GM18511 (cell line): ENCODE measurements around the gene PLEKHS1.

Source experiments
- ATAC-seq: cut with Tn5 transposase; IDR thresholded peaks from one replicate; pipeline ENCODE4 v1.9.1; 2021; ENCODE audit warnings: mild to moderate bottlenecking, moderate library complexity; ENCODE audit not compliant: unreplicated experiment

The PLEKHS1 gene

DNA sequence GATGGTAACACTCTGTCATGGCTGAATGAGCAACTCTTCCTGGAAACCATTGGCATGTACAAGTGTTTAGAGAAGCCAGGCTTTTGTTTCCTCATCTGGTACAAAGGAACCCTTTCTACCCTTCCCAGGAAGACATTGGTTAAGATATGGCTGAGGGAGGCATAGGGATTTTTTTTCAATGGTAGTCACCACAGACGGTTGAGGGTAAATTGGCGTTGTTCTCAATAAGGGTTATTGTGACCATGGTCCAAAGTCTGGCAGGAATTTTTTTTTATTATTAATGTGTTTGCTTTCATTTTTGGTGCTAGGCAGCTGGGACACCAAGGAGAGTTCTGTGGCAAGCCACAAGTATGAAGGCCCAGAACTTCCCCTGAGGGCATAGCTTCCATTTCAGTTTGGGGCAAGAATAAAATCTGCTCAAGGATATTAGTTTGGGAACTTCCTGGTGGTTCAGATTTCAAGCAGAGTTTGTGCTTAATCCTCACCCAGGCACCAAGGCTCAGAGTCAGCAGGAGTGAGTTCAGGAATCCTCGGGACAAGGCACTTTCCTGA, at the start of gene PLEKHS1:
Gene PLEKHS1 (plus strand): TSS at position 502 of the 552 bp plus-strand sequence. CDS start 3,596 bp downstream, outside the sequence.
- no peak for ATAC-seq

DNA sequence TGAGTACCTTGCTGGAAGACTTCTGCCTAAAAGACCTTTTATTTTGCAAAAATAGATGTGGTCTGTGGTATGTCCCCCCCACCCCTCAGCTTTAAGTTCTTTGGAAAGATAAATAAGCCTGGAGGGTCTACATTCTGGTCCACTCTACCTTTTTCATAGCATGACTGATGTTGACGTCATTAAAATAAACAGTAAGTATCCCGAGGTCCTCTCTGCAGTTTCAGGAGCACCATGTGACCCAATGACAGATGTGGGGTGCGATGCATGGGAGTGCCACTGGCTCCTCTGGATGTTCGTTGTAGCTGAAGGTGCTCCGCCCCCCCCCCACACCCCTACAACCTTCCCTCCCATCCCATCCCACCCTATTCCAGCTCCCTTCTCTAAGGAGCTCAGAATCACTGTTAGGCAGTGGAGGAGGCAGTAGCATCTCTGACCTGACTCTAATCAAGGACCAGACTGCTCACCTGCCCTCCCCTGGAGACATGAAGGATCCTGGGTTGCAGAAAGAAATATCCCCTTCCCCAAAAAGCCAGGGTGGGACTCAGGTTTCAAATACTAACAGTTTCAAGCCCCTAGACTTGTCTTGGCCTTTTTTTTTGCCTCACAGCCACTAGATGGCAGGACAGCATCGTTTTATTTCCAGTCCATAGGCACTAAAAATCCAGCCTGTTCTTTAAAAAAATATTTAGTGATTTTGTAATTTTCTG, 46.7 kb upstream of the PLEKHS1 start:
- ATAC-seq, result peak; percentile 62

DNA sequence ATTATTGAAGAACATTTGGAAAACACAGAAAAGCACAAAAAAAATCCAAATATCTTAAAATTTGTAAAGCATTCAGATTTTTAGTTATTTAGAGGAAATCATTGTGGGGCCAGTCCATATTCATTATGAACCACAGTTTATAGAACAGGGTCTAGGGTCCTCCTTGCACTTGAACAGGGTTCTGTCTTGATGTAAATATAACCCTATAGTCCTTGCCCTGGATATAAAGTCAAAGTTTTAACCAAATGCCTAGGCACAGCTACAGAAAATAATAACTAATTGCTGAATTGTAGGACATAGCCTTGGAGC, 46.2 kb upstream of the PLEKHS1 start:
- no peak for ATAC-seq

DNA sequence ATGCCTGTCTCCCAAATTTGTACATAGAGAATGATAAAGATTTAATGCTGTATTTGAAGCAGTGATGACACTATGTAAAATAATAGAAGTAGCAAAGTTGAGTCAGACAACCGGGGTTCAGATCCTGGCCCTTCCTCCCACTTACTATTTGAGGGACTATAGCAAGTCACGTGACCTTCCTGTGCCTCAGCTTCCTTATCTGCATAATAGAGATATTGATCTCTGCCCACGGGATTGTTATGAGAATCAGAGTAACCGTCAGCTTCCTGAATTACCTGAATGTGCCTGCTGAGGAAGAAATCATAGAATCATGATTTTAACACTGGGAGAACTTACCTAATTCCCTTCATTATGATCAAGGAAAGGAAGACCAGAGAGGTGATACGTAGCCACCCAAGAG, 44.9 kb upstream of the PLEKHS1 start:
- ATAC-seq, result no peak

DNA sequence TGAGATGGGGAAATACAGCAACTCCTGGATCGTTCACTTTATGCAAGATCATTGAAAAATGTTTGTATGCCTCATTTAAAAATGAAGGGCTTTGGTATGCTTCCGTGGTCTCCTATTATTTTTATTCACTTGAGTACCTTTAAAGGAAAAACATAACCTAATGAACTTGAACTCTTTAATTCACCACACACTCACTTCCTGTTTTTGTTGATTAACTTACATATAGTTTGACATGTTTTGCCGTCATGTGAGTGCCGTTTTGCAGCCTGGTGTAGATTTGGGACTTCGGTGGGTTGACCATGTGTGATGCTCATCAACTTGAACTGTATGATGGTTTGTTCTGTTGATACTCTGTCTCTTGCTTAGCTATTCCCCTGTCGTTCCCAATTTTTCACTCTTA, 42.8 kb upstream of the PLEKHS1 start:
- ATAC-seq, result no peak

DNA sequence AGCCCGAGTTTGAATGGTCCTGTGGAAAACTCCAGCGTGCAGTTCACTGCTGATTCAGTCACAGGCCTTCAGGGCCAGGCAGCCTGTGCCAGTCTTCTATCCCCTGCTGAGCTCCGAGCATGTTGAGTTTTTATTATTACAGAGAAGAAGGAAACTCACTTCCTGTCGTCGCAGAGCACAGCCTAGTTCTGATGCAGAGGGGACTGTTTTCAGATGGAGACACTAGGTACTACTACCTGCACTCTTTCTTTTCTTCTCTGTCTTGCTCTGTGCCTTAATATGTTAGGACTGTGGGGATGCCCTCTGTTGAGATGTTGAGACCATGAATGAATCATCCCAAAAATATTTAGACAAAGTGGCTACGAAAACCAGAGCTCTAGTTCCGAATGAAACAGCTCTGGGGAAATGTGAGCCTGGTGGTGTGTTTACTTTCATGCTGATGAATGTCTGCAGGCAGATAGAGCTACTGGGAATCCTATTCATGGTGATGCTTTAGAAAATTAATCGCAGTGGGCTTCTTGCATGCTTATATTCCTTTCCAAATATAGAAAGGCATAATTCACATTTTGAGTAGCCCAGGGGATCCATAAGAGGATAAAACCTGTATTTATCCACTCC, 42.2 kb upstream of the PLEKHS1 start:
- ATAC-seq, result no peak

DNA sequence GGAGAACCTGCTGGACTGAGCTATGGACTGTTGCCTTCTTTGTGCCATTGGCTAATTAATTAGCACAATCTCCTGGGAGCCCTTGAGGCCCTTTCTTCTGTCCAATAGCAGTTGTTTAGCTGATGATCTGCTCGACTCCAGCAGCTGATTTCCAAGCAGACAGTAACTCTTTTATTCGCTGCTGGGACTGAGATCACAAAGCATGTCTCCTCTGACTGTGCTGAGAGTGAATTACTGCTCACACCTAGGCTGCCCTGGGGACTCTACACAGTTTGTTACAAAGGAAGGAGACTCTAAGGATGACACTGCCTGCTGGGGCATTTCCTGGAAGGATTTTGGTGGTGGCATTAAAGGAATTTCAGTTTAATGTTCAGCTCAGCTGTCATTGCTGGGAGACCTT, 40.3 kb upstream of the PLEKHS1 start:
- no peak for ATAC-seq

DNA sequence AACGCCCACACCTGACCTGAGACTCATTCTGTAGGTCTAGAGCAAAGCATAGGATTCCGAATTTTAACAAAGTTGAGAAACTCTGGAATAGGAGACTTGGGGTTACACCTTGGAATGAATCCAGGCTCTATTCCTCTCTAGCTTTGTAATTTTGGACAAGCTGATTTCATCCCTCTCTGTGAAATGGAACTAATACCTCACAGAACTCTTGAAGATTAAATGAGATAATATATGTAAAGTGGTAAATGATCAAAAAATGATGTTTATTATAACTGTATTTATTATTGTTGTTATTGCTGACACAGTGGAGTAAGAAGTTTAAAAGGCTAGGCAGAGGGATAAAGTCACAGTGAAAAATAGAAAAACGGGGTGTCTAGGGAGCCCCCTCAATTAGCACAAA, 39.5 kb upstream of the PLEKHS1 start:
- ATAC-seq, result no peak

DNA sequence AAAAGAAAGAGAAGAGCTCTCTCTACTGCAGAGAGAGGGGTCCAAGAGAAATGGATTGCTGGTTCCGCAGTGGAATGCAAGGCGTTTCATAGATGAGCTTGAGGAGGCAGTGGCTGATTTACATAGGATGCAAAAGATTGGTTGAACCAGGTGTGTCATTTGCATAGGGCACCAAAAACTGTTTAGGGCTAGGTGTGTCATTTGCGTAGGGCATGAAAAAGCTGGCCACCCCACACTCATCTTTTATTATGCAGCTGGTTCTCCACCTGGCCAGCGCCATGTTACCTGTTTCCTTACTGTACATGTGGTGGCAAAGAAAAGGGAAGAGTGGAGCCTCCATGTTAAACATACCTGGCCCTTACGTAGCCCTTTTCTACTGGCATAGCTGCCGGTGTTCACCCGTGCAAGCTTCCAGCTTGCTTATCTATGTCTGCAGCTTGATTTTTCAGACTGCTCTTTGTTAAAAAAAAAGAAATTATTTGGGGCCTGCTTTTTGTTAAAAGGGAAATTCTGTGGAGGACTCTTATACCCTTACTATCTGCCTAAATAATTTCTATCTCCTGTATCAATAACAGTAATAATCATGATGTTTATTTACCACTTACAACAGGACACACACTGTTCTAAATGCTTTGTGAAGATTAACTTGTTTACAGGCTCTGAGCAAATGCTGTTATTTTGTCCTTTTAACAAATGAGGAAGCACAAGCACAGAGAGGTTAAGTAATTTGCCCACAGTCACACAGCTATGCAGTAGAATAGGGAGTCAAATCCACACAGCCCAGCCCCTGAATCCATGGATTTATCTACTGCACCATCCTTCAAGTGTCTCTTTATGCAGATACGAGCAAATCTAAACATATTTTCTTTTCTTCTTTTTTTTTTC, 38.5 kb upstream of the PLEKHS1 start:
- no peak for ATAC-seq

DNA sequence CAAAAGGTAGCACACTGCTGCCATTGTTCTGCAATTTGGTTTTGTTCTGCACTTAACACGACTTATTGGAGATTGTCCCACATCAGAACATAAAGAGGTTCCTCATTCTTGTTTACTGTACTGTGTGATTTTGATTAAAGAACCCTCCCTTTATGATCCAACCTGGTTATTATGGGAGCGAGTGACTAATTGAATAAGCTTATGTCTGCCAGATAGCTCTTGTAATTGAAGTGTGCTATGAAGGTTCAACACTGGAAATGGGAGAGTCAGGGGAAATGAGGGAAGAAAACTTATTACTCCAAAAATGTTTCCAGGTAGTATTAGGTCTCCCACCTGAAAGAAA, 37.9 kb upstream of the PLEKHS1 start:
- ATAC-seq, result no peak

DNA sequence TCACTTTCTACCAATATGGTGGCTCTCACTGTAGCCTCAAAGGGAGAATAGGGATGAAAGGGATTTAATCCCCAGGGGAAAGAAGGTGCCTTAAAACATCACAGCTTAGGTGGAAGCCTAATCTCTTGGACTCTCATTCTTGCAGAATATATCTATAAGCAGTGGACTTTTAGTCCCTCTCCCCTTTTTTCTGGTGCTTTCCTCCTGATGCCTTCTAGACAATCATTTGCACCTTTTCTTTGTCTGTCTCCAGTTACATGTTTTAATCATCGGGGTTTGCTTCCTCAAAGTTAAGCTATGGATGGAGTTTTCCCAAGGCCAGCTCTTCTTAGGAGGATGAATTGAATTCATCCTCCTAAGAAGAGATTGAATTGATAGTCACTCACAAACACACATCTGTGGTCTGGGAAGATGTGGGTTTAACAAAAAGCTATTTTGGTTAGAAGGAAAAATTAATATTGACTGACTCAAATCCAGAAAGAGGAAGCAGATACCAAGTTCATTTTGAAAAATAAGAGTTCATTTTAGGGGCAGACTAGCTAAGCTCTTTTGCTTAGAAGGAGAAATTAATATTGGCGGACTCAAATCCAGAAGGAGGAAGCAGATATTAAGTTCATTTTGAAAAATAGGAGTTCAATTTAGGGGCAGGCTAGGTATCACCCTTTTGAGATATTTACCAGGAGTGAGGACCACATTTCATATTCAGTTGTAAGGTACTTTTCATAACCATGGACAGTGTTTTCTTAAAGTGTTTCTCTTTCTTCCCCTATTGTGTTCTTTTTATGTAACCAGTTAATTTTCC, 35.2 kb upstream of the PLEKHS1 start:
- ATAC-seq, result peak; percentile 52

DNA sequence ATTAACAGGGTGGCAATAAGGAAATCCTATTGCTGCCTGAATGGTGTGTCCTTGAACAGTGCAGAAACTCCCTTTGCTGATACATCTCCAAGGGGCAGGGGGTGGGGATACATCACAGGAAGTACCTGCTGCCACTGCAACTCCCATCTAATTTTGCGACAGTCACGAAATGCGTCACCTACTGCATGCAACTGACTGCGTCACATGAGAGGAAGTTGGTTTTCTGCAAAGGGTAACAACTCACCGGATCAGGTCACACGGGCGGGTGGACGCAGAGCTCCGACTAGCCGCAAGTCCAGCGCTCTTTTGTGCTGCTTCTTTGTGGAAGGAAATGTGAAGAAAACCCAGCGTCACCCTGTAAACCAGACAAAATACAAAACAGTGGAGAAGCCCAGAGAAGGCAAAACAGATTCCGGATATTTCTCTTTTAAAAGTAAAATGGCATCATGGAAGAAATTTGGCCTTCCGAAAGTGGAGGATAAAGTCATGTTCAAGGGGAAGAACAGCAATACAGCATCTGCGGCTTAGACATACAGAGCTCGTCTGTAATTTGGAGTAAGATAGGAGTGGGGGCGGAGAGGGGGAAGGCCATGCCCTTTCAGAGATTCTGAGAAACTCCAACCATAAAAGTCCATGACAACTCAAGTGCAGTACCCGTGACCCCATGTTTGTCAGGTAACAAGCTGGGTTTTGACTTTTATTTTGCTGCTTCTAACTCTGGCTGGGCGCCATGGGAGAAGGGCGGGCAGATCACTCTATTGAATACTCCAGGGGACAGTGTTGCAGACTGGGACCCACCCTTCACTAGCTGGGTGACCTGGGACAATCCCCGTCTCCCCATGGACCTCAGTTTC, 32.3 kb upstream of the PLEKHS1 start:
- no peak for ATAC-seq

DNA sequence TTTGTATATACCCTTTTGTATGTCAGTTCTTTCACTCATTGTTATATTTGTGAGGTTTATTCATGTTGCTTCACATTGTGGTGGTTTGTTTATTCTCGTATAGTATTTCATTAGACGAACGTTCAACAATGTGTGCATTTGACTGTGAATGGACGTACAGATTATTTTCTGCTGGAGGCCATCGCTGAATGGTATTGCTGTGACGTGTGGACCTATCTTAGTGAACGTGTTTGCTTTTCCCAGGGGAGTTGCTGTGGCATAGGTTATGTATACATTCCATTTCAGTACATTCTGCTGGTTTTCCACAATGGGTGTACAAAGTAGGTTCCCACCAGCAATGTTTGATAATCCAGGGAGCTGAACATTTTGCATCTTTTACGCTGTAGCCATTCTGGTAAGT, 31.1 kb upstream of the PLEKHS1 start:
- ATAC-seq, result no peak

DNA sequence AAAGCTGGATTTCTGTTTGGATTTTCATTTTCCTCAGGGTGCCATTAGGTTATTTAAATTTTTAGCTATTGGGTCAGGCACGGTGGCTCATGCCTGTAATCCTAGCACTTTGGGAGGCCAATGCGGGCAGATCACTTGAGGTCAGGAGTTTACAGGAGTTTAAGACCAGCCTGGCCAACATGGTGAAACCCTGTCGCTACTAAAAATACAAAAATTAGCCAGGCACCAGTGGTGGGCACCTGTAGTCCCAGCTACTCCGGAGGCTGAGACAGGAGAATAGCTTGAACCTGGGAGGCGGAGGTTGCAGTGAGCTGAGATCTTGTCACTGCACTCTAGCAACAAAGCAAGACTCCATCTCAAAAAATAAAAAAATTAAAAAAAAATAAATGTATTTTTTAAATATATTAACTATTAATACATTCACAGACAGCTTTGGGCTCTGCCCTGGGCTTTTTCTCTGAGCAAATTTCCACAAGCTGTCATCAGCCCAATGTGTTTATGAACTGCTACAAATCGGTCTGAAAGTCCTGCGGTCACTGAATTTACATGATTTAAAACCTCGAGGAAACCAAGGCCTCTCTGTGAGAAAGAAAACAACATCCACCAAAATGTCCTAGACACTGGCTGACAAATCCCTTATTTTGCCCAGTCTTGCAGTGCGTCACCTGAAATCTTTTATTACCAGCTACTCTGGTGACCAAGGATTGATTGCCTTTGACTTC, 19.2 kb upstream of the PLEKHS1 start:
- no peak for ATAC-seq

DNA sequence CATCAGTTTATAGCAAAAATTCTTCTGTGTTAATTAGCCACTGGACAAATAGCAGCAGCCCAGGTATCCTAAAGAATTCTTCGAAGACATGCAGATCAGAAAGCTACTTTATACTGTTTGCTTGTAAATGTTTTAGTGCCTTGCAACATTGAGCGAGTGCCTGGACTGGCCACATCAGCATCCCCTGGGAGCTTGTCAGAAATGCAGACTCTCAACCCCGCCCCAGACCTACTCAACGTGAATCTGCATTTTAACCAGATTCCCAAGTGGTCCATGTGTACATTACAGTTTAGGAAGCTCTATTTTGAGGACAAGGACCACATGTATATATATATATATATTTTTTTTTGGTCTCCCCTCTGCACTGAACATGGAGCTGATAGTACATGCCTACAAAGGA, 18.5 kb upstream of the PLEKHS1 start:
- ATAC-seq, result no peak

DNA sequence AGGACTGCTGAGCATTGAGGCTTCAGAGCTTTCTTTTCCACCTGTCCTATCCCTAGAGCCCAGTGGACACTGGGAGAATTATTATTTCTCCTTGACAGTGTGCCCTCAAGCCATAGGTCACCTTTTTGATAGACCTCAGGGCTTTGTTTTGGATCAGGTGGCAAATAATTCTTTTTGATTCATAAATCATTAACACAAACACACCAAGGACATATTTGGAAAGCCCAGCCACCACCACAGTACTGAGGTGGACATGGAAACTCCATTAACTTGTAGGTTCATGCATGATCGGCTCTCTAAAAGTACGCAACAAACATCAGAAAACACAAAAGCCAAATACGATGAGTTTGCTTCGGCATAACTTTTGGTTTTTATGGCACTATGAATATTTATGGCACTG, 17.8 kb upstream of the PLEKHS1 start:
- no peak for ATAC-seq

DNA sequence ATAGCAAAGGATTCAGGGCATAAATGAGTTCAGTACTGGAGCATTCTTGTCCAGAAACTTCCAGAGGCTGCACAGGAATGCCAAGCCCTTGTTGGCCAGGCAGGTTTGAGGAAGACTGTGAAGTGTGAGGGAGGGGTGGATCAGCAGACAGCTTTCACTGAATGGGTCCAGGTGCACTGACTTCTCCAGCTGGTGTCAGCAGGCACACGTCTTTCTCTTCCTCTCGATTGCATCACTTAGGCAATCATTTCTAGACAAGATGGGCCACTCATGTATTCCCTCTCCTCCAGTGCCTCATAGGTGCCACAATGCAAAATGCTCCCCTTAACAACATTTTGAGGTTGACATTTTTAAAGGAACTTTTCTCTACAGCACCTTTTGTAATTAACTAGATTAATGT, 15.6 kb upstream of the PLEKHS1 start:
- no peak for ATAC-seq

DNA sequence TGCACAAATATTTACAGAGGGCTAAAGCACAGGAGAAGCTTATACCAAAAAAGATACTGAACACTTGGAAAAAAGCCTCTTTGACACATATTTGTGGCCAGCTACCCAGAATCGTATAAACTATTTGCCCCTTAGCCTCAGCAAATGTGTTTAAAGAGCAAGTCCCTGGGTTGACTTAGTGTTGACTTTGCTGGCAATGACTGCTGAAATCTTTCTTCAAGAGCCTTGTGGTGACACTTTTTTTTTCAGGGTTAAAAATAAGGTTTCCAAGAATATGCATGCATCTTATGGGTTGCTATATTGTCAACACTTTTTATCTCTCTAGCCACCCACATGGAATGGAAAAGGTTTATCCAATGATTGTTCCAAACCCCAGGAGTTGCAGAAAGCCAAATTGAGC, 14.9 kb upstream of the PLEKHS1 start:
- no peak for ATAC-seq

DNA sequence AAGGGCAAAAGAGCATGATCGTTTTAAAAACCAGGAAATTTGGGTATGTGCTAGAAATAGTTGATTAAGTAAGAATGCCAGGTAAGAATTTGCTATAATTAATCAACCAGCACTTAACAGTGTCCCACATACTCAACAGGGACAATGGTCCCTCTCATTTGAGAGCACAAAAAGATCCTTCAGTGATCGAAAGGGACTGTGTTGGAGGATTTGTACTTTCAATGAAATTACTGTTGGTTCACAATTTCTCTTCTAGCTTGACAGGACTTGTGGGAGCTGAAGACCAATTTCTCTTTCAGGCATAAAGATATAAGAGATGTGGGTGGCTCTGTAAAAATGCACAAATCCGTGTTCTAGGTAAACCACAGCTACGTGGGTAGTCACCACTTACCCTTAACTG, 12.5 kb upstream of the PLEKHS1 start:
- no peak for ATAC-seq
